GM12892 (cell line): ENCODE results near the gene PANK1.

Source experiments
- POLR2AphosphoS5 ChIP-seq: IDR thresholded peaks from 2 replicates; pipeline ENCODE4 v1.6.1; 2011; ENCODE audit warnings: low read depth, low read length, control low read depth
- TAF1 ChIP-seq: IDR thresholded peaks from 2 replicates; pipeline ENCODE4 v1.6.1; 2011; ENCODE audit warnings: low read depth, mild to moderate bottlenecking, control low read depth, low read length, borderline replicate concordance

GRCh38 chr10:89642193-89642592, 2.8 kb downstream of the PANK1 start:
- TF ChIP-seq TAF1 (no peak), POLR2AphosphoS5 (no peak)
